ENCODE data around the gene RAP1GAP2.

GRCh38 chr17:2871720-2872119 is 75.5 kb downstream of the RAP1GAP2 start:
- TF ChIP-seq CTCF (IDR thresholded peaks at IDR 0.05 in 8 of 11, conservative IDR thresholded peaks at IDR 0.05 in 3 of 11) (no peak), POLR2A (IDR thresholded peaks at IDR 0.05) (no peak)

All from spleen (tissue), 7 donors.